Muscle of leg (tissue), 11 donors: ENCODE results near the gene FAM209B. TPM values are rescaled to one million over a fixed set of nuclear protein-coding genes. Genes with fewer than 3 reads are reported as not detected.

Source experiments
- DNase-seq: peaks from one replicate; pipeline ENCODE4 v3.0.0; 2013
- H3K27ac ChIP-seq: one replicate; pipeline ENCODE4 v1.5.1; 2013; ENCODE audit warnings: mild to moderate bottlenecking, low read length, control low read depth
- H3K27me3 ChIP-seq: one replicate; pipeline ENCODE4 v1.6.1; 2013; ENCODE audit warnings: low read length; ENCODE audit not compliant: control insufficient read depth, insufficient read depth
- H3K36me3 ChIP-seq: one replicate; pipeline ENCODE4 v1.6.1; 2013; ENCODE audit warnings: low read length; ENCODE audit not compliant: control insufficient read depth, insufficient read depth
- H3K4me1 ChIP-seq: one replicate; pipeline ENCODE4 v1.6.1; 2013; ENCODE audit warnings: low read length; ENCODE audit not compliant: control insufficient read depth, insufficient read depth
- H3K4me3 ChIP-seq: one replicate; pipeline ENCODE4 v1.5.1; 2013; ENCODE audit warnings: low read length, control low read depth
- H3K9me3 ChIP-seq: replicated peaks from 2 replicates; pipeline ENCODE4 v1.6.1; 2013; ENCODE audit warnings: low read depth, low read length; ENCODE audit not compliant: control insufficient read depth
- WGBS: methylation state at CpG from one replicate; pipeline ENCODE4 v1.1.5; 2013; ENCODE audit warnings: missing lambda C conversion rate; ENCODE audit not compliant: insufficient coverage; 5-methylcytosine and 5-hydroxymethylcytosine counted together
- polyA plus RNA-seq, 8 donors: library from polyadenylated mRNA; unstranded; fragments of 120-200 nt; gene quantifications; one replicate each; pipeline versions ENCODE4 v1.2.1 to v1.2.3, GENCODE V29; 2013; ENCODE audit warnings: inconsistent platforms in 1 of 8, low replicate concordance in 1 of 8; ENCODE audit not compliant: insufficient read length in 8 of 8, insufficient read depth in 1 of 8
- total RNA-seq: library from RNA; stranded (reverse); fragments of 120-200 nt; gene quantifications from one replicate; pipeline ENCODE4 v1.2.4, GENCODE V29; 2013

Gene FAM209B
- total and polyA plus RNA-seq, 9 donors: 0.13 to 0.38 (median 0.24) TPM; not detected in 6

DNA sequence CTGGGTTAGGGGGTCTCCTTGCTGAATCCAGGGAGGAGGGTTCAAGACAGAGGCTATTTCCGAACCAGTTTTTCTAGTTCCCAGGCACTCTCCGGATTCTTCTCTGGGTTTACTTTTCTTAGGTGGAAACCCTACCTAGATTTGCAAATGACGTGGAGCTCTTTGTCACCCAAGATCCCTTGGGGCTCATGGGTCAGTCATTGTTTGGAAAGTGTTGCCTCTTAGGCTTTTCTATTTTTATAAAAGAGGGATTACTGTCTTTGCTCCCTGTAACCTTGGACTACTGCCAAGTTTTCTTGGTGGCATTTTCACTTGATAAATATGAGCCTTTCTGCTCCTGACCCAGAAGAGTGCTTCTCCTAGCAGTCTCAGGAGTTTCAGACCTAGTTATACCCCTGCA is 33.6 kb downstream of the FAM209B start:
- H3K27ac ChIP-seq: no peak overlapping the region
- no peak for DNase-seq

DNA sequence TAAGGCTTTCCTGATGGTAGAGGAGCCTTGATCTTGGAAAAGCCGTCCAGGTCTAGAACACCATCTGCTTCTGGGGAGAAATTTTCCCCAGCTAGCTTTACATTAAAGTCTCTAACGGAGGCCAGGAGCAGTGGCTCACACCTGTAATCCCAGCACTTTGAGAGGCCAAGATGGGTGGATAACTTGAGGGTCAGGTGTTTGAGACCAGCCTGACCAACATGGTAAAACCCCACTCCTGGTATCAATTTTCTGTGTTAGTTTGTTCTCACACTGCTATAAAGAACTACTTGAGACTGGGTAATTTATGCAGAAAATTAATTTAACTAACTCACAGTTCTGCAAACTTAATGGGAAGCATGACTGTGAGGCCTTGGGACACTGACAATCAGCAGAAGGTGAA is 37.8 kb downstream of the FAM209B start:
- no peaks in the 10 kb centered on the region for H3K27me3 ChIP-seq
- no peaks in the 10 kb centered on the region for H3K4me1 ChIP-seq
- WGBS: no CpG with 5 or more reads among the region's 2 CpGs
- no peak for DNase-seq
- no peak overlapping the region for H3K27ac ChIP-seq
- no peaks in the 10 kb centered on the region for H3K36me3 ChIP-seq
- no peaks in the 10 kb centered on the region for H3K9me3 ChIP-seq
- H3K4me3 ChIP-seq: no peak overlapping the region

More for the DNA sequence above, 33.6 kb downstream of the FAM209B start:
- H3K4me1 ChIP-seq: no peaks in the 10 kb centered on the region
- H3K4me3 ChIP-seq: no peak overlapping the region
- no peaks in the 10 kb centered on the region for H3K9me3 ChIP-seq
- WGBS: no CpG with 5 or more reads among the region's 3 CpGs
- no peaks in the 10 kb centered on the region for H3K27me3 ChIP-seq
- no peaks in the 10 kb centered on the region for H3K36me3 ChIP-seq

DNA sequence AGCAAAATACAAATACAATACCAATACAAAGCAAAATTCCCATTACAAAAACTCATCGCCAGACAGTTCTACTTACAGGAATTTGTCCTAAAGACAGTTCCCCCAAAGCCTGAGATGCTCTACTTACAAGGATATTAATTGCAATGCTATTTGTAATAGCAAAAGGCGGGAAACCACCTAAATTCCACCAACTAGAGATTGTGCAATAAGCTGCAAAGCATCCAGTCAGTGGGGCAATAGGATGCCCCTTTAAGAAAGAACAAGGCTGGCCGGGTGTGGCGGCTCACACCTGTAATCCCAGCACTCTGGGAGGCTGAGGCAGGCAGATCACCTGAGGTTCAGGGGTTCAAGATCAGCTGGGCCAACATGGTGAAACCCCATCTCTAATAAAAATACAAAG is 39.1 kb downstream of the FAM209B start:
- no peak for DNase-seq

GRCh38 chr20:56573986-56574385 is 40.9 kb downstream of the FAM209B start:
- H3K27ac ChIP-seq: no peak overlapping the region
- no peaks in the 10 kb centered on the region for H3K4me1 ChIP-seq
- H3K36me3 ChIP-seq: no peaks in the 10 kb centered on the region
- H3K27me3 ChIP-seq: no peaks in the 10 kb centered on the region
- H3K4me3 ChIP-seq: no peak overlapping the region
- no peak for DNase-seq
- 75% methylated on average over 4 of the region's 5 CpGs for WGBS
- H3K9me3 ChIP-seq: no peaks in the 10 kb centered on the region

More for the DNA sequence above, 39.1 kb downstream of the FAM209B start:
- Histone ChIP-seq H3K4me3 (no peak overlapping the region), H3K27me3 (no peaks in the 10 kb centered on the region), H3K4me1 (no peaks in the 10 kb centered on the region), H3K27ac (no peak overlapping the region), H3K36me3 (no peaks in the 10 kb centered on the region), H3K9me3 (no peaks in the 10 kb centered on the region)
- WGBS: 89% methylated on average over 2 of the region's 4 CpGs

- 72% methylated on average over 10 of the region's 10 CpGs for WGBS
- DNase-seq: no peak
These were observed 41.6 kb downstream of the FAM209B start for GRCh38 chr20:56574531-56575142.

GRCh38 chr20:56575157-56575556 is 42.1 kb downstream of the FAM209B start:
- 74% methylated on average over 9 of the region's 9 CpGs for WGBS
- DNase-seq: no peak
- Histone ChIP-seq H3K27me3 (no peaks in the 10 kb centered on the region), H3K4me3 (no peak overlapping the region), H3K36me3 (no peaks in the 10 kb centered on the region), H3K4me1 (no peaks in the 10 kb centered on the region), H3K27ac (no peak overlapping the region), H3K9me3 (no peaks in the 10 kb centered on the region)

More at GRCh38 chr20:56574531-56575142, 41.6 kb downstream of the FAM209B start:
- Histone ChIP-seq H3K4me1 (no peaks in the 10 kb centered on the region), H3K4me3 (no peak overlapping the region), H3K9me3 (no peaks in the 10 kb centered on the region), H3K27me3 (no peaks in the 10 kb centered on the region), H3K27ac (no peak overlapping the region), H3K36me3 (no peaks in the 10 kb centered on the region)

- no peak for DNase-seq
- H3K27ac ChIP-seq: no peak overlapping the region
- no peaks in the 10 kb centered on the region for H3K9me3 ChIP-seq
- no peaks in the 10 kb centered on the region for H3K4me1 ChIP-seq
- 85% methylated on average over 2 of the region's 4 CpGs for WGBS
- H3K4me3 ChIP-seq: no peak overlapping the region
- H3K36me3 ChIP-seq: no peaks in the 10 kb centered on the region
- H3K27me3 ChIP-seq: no peaks in the 10 kb centered on the region
These were observed 42.9 kb downstream of the FAM209B start for GRCh38 chr20:56575961-56576360.

GRCh38 chr20:56579301-56579710 is 46.3 kb downstream of the FAM209B start:
- H3K27ac ChIP-seq: no peak overlapping the region
- H3K36me3 ChIP-seq: no peaks in the 10 kb centered on the region
- no peak for DNase-seq
- H3K4me1 ChIP-seq: no peaks in the 10 kb centered on the region
- H3K4me3 ChIP-seq: no peak overlapping the region
- H3K27me3 ChIP-seq: no peaks in the 10 kb centered on the region
- H3K9me3 ChIP-seq: no peaks in the 10 kb centered on the region
- 57% methylated on average over 1 of the region's 6 CpGs for WGBS

DNA sequence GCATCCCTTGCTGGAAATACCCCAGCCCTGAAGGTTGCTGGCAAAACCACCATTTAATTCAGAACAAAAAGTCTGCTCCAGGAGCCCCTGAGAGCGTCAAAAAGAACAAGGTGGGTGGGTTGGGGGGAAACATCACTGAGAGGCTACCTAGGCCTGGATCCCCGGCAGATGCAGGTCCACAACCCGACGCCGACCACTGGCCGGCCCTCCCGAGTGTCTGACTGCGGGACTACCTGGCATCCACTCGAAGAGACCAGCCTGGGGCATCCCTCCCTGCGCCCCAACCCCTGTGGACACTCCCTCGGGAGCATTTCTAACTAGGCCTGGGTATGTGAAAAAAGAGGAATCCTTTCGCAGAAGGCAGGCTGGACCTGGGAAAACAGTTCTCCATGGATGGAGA is 47.2 kb downstream of the FAM209B start:
- Histone ChIP-seq H3K4me3 (no peak overlapping the region), H3K27me3 (no peaks in the 10 kb centered on the region), H3K27ac (no peak overlapping the region), H3K9me3 (no peaks in the 10 kb centered on the region), H3K4me1 (no peaks in the 10 kb centered on the region), H3K36me3 (no peaks in the 10 kb centered on the region)
- no peak for DNase-seq
- WGBS: 86% methylated on average over 9 of the region's 12 CpGs

GRCh38 chr20:56581701-56582100 is 48.7 kb downstream of the FAM209B start:
- Histone ChIP-seq H3K9me3 (no peaks in the 10 kb centered on the region), H3K4me3 (no peak overlapping the region), H3K4me1 (no peaks in the 10 kb centered on the region), H3K27me3 (no peaks in the 10 kb centered on the region), H3K27ac (no peak overlapping the region), H3K36me3 (no peaks in the 10 kb centered on the region)
- no peak for DNase-seq
- WGBS: no CpG with 5 or more reads among the region's 2 CpGs

- DNase-seq: peak; percentile 7
- Histone ChIP-seq H3K4me1 (no peaks in the 10 kb centered on the region), H3K36me3 (no peaks in the 10 kb centered on the region), H3K27ac (no peak overlapping the region), H3K4me3 (no peak overlapping the region), H3K9me3 (no peaks in the 10 kb centered on the region), H3K27me3 (peaks cover under 1% of the 10 kb centered on the region)
- WGBS: no CpG with 5 or more reads among the region's 4 CpGs
These were observed 49.5 kb downstream of the FAM209B start for GRCh38 chr20:56582542-56582941.
